HG02981 (cell line): ENCODE measurements around the gene GRAPL.
A peak's percentile ranks its signal among the peaks of the same experiment; 100 is the strongest.
"Not testable (repeated sequence)": the region's sequence is repeated elsewhere in the genome, so short reads cannot be mapped to it uniquely, and the experiment has no call there.

Source experiments
- ATAC-seq: cut with Tn5 transposase; IDR thresholded peaks from one replicate; pipeline ENCODE4 v1.9.1; 2021; ENCODE audit warnings: mild to moderate bottlenecking, moderate library complexity; ENCODE audit not compliant: unreplicated experiment

Gene GRAPL

DNA sequence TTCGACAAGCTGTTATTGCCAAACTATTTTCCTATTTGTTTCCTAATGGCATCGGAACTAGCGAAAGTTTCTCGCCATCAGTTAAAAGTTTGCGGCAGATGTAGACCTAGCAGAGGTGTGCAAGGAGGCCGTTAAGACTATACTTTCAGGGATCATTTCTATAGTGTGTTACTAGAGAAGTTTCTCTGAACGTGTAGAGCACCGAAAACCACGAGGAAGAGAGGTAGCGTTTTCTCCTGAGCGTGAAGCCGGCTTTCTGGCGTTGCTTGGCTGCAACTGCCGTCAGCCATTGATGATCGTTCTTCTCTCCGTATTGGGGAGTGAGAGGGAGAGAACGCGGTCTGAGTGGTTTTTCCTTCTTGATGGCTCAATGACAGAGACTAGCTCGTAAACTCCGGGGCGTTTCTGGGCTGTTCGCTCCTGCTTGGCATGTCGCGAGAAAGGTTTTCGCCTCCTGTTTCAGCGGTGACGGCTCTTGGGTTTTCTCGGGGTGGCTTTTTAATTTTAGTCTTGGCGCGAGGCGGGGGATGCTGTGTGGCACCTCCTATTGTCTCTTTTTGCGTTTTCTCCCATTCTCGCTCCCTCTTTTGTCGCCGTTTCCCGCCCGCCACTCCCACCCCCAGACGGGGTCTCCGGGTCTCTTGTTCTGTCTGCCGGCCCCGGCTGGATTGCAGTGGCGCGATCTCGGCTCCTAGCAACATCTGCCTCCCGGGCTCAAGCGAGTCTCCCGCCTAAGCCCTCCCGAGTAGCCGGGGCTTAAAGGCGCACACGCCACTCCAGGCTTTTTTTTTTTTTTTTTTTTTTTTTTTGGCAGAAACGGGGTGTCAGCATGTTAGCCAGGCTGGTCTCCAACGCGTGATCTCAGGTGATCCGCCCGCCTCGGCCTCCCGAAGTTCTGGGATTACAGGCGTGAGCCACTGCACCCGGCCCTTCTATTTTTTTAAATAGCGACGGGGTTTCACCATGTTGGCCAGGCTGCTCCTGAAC lies 60.8 kb downstream of the GRAPL start:
- ATAC-seq: not testable (repeated sequence)

DNA sequence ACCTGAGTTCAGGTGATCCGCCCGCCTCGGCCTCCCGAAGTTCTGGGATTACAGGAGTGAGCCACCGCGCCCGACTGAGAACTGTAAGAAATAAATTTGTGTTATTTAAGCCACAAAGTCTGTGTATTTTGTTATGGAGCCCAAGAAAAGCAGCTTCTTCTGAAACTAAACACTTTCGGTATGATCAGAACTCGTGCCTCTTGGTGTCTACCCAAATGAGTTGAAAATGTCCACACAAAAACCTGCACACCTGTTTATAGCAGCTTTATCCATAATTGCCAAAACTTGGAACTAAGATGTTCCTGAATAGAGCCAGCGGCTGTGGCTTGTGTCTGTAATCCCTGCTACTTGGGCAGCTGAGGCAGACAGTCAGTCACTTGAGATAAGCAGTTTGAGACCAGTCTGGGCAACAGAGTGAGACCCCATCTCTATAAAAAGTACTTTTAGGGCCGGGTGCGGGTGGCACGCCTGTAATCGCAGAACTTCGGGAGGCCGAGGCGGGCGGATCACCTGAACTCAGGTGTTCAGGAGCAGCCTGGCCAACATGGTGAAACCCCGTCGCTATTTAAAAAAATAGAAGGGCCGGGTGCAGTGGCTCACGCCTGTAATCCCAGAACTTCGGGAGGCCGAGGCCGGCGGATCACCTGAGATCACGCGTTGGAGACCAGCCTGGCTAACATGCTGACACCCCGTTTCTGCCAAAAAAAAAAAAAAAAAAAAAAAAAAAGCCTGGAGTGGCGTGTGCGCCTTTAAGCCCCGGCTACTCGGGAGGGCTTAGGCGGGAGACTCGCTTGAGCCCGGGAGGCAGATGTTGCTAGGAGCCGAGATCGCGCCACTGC lies 61.7 kb downstream of the GRAPL start:
- ATAC-seq: peak; percentile 51

DNA sequence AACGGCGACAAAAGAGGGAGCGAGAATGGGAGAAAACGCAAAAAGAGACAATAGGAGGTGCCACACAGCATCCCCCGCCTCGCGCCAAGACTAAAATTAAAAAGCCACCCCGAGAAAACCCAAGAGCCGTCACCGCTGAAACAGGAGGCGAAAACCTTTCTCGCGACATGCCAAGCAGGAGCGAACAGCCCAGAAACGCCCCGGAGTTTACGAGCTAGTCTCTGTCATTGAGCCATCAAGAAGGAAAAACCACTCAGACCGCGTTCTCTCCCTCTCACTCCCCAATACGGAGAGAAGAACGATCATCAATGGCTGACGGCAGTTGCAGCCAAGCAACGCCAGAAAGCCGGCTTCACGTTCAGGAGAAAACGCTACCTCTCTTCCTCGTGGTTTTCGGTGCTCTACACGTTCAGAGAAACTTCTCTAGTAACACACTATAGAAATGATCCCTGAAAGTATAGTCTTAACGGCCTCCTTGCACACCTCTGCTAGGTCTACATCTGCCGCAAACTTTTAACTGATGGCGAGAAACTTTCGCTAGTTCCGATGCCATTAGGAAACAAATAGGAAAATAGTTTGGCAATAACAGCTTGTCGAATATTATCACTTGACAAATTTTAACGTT lies 62.5 kb downstream of the GRAPL start:
- not testable (repeated sequence) for ATAC-seq

DNA sequence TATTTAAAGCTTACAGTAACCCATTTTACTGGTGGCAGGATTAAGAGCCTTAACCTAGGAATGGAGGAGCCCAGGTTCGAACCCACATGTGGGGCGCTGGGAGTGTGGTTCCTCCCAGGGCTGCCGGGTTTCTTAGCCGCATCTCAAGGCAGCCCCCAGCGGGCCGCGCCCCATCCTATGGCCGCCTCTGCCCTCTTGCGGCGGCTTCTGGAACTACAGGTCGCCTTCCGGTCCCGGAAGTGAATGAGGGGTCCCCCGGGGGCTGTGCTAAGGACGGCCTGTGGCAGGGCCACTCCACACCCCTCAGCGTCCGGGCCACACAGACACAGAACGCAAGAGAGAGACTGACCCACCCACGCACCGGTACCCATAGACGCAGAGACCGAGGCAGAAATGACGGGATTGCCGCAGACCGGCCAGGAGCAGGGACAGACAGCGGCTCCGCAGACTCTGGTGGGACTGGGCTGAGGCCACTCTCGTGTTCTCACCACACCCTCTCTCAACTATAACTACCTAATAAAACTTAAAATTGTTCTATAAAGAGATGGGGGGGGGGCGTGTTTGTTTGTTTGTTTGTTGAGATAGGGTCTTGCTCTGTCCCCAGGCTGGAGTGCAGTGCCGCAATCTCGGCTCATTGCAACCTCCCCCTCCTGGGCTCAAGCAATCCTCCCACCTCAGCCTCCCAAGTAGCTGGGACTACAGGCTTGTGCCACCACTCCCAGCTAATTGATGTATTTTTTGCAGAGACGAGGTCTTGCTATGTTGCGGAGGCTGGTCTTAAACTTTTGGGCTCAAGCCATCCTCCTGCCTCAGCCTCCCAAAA lies 69.2 kb downstream of the GRAPL start:
- peak; percentile 57 for ATAC-seq

DNA sequence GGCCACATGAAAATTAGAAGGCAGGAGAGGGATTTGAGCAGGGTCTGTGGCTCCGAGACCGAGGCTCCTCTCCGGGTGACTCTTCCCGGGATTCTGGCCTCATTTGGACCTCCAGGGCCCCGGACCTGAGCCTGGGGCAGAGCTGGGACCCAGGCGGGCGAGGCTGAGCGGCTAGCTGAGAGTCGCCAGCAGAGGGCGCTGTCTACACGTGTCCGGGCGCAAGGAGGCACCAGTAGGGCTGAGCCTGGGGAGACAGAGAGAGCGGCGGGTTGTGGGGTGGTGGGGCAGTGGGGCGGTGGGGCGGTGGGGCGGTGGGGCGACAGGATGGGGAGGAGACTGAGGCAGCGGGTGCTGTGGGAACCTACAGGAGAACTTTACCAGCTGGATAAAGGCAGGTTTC lies 75.1 kb downstream of the GRAPL start:
- not testable (repeated sequence) for ATAC-seq

DNA sequence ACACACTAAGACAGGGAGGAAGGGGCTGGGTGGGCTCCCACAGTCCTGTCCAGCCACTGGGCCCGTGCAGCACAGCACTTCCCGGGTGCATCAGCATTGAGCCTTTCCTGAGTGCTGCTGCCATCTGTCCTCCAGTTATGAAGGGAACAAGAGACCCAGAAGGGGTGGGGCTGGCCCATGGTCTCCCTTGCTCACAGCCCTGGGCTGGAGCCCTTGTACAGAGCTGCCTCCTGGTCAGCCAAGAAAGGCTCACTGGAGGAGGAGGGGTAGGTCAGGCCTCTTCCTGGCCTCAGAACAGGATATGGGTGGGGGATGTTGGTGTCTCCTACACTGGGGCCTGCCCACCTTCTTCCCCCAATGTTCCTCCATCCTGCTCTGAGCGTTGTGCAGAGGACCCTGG lies 76.0 kb downstream of the GRAPL start:
- not testable (repeated sequence) for ATAC-seq
